K562 (cell line): ENCODE measurements around the gene UCKL1. TPM values are rescaled to one million over a fixed set of nuclear protein-coding genes. Genes with fewer than 3 reads are reported as not detected.

Source experiments
- ATAC-seq: fragments of 200-7000 bp; cut with Tn5 transposase; 3 replicates; pipeline ENCODE4 v1.9.1; 2020; ENCODE audit warnings: moderate library complexity
- BruUV-seq: library from RNA; stranded (reverse); fragments of 400-500 nt; replicated peaks from 2 replicates; lab custom pipeline; 2021; lab: Mats Ljungman, UMichigan
- CTCF ChIA-PET: fragments of 300-600 bp; formaldehyde crosslinking; extraction: SDS; loops from one replicate; lab custom pipeline; 2021; ENCODE audit warnings: low intra/inter-chr PET ratio; lab: Yijun Ruan, JAX
- POLR2A ChIA-PET: fragments of 300-600, 350-650 bp; sonication (Branson Sonifier 250); formaldehyde crosslinking; extraction: SDS; loops from one replicate; lab custom pipeline; 2021; ENCODE audit warnings: antibody characterized with exemption, inconsistent platforms; lab: Yijun Ruan, JAX
- DNase-seq, 4 experiments: peaks; one replicate each; pipeline versions ENCODE4 v3.0.0 to v3.0.0-alpha.2; 2011 to 2018; ENCODE audit warnings: low spot score in 3 of 4, mixed read lengths in 3 of 4; ENCODE audit errors: extremely low read depth in 1 of 4
- FAIRE-seq: peaks from 2 replicates; lab custom pipeline; 2011; peaks lifted over from hg19 to GRCh38; lab: Jason Lieb, UNC
- H2AFZ ChIP-seq: 2 replicates; pipeline ENCODE4 v1.6.0; 2011; ENCODE audit warnings: low read depth, low read length, control low read depth, inconsistent platforms
- H3K27ac ChIP-seq: fragments of 200-600 bp; 3 replicates; pipeline ENCODE4 v1.8.0; 2011; ENCODE audit warnings: low read depth, mild to moderate bottlenecking, control low read depth, inconsistent platforms, low read length, moderate library complexity, mixed read lengths; ENCODE audit errors: extremely low read depth
- H3K27me3 ChIP-seq, 2 experiments: fragments of 300-600 bp in 1 of 2; 2 replicates in 1 of 2; 3 replicates in 1 of 2; pipeline versions ENCODE4 v1.6.0 to v1.8.0; 2011; ENCODE audit warnings: inconsistent platforms in 2 of 2, low read length in 2 of 2, mild to moderate bottlenecking in 1 of 2, mixed read lengths in 1 of 2, moderate library complexity in 1 of 2; ENCODE audit not compliant: control insufficient read depth in 2 of 2, insufficient read depth in 2 of 2
- H3K36me3 ChIP-seq: fragments of 300-600 bp; 3 replicates; pipeline ENCODE4 v1.8.0; 2011; ENCODE audit warnings: mild to moderate bottlenecking, low read length, inconsistent platforms; ENCODE audit not compliant: control insufficient read depth, insufficient read depth
- H3K4me1 ChIP-seq, 2 experiments: fragments of 200-600 bp in 1 of 2; replicated peaks in 1 of 2; 2 replicates in 1 of 2; 3 replicates in 1 of 2; pipeline versions ENCODE4 v1.5.1 to v1.8.0; 2011; ENCODE audit warnings: inconsistent platforms in 2 of 2, low read length in 2 of 2, mild to moderate bottlenecking in 1 of 2, mixed read lengths in 1 of 2, moderate library complexity in 1 of 2; ENCODE audit not compliant: control insufficient read depth in 2 of 2, insufficient read depth in 2 of 2
- H3K4me2 ChIP-seq: 2 replicates; pipeline ENCODE4 v1.6.1; 2011; ENCODE audit warnings: low read length, control low read depth, inconsistent platforms, mixed read lengths; ENCODE audit not compliant: insufficient read depth
- H3K4me3 ChIP-seq: fragments of 200-600 bp; sonication (generic), shearing (Covaris generic); 2 replicates; pipeline ENCODE4 v1.5.1; 2016; ENCODE audit warnings: control low read depth, inconsistent platforms
- H3K79me2 ChIP-seq: fragments of 200-600 bp; 3 replicates; pipeline ENCODE4 v1.8.0; 2011; ENCODE audit warnings: low read length, inconsistent platforms; ENCODE audit not compliant: control insufficient read depth, insufficient read depth
- H3K9ac ChIP-seq, 2 experiments: 2 replicates each; pipeline versions ENCODE4 v1.6.0 to v1.6.1; 2011; ENCODE audit warnings: low read depth in 2 of 2, low read length in 2 of 2, control low read depth in 1 of 2, inconsistent platforms in 1 of 2, mild to moderate bottlenecking in 1 of 2, mixed read lengths in 1 of 2; ENCODE audit not compliant: insufficient read depth in 1 of 2
- H3K9me1 ChIP-seq: one replicate; pipeline ENCODE4 v1.6.0; 2011; ENCODE audit warnings: inconsistent platforms, mild to moderate bottlenecking, low read length, moderate library complexity; ENCODE audit not compliant: control insufficient read depth, insufficient read depth
- H3K9me3 ChIP-seq: replicated peaks from 2 replicates; pipeline ENCODE4 v1.5.1; 2011; ENCODE audit warnings: low read depth, low read length, inconsistent platforms; ENCODE audit not compliant: control insufficient read depth, insufficient read depth
- H4K20me1 ChIP-seq: replicated peaks from 2 replicates; pipeline ENCODE4 v1.6.1; 2011; ENCODE audit warnings: low read length, inconsistent platforms, mixed read lengths; ENCODE audit not compliant: control insufficient read depth, insufficient read depth
- BHLHE40 ChIP-seq: IDR thresholded peaks from 2 replicates; pipeline ENCODE4 v1.6.1; 2011; ENCODE audit warnings: low read length, improper control_type of control experiment
- EP400 ChIP-seq: fragments of 450-650 bp; IDR thresholded peaks from 2 replicates; pipeline ENCODE4 v1.6.1; 2017; ENCODE audit warnings: antibody characterized with exemption, mild to moderate bottlenecking, moderate library complexity
- FOXK1 ChIP-seq: sonication (generic); formaldehyde crosslinking; IDR thresholded peaks from 2 replicates; pipeline ENCODE4 v1.8.0; 2022; ENCODE audit warnings: missing genetic modification reagents, mild to moderate bottlenecking, borderline replicate concordance
- KLF6 ChIP-seq: fragments of 250-450 bp; sonication (Bioruptor Pico); IDR thresholded peaks from 2 replicates; pipeline ENCODE4 v1.4.0; 2020; ENCODE audit warnings: mild to moderate bottlenecking, moderate library complexity, borderline replicate concordance
- MYBL2 ChIP-seq, 2 experiments: fragments of 450-650 bp in 1 of 2; sonication (generic) in 1 of 2; formaldehyde crosslinking in 1 of 2; IDR thresholded peaks; 2 replicates each; pipeline versions ENCODE4 v1.6.1 to v1.8.1; 2017 to 2022; ENCODE audit warnings: borderline replicate concordance in 1 of 2, inconsistent platforms in 1 of 2, low read depth in 1 of 2, mild to moderate bottlenecking in 1 of 2, missing genetic modification reagents in 1 of 2, moderate library complexity in 1 of 2
- PRPF4 ChIP-seq: fragments of 200-400 bp; formaldehyde crosslinking; IDR thresholded peaks from one replicate; pipeline ENCODE4 v1.6.1; 2017; ENCODE audit warnings: low read length, low read depth, mild to moderate bottlenecking; ENCODE audit not compliant: insufficient read depth, poor library complexity, severe bottlenecking
- RBM34 ChIP-seq: fragments of 200-400 bp; formaldehyde crosslinking; IDR thresholded peaks from 2 replicates; pipeline ENCODE4 v1.6.1; 2018; ENCODE audit warnings: low read length, borderline replicate concordance; ENCODE audit not compliant: insufficient read depth
- ZNF3 ChIP-seq: fragments of 250-450 bp; sonication (Bioruptor Pico); IDR thresholded peaks from 2 replicates; pipeline ENCODE4 v1.5.0; 2021; ENCODE audit warnings: mild to moderate bottlenecking, moderate library complexity
- WGBS: fragments of 100-300 bp; shearing (Covaris generic); methylation state at CpG from one replicate; pipeline ENCODE4 v1.1.6; 2016; ENCODE audit warnings: low coverage, mixed read lengths; ENCODE audit not compliant: insufficient coverage; ENCODE audit errors: missing lambda C conversion rate; 5-methylcytosine and 5-hydroxymethylcytosine counted together
- in situ Hi-C: fragments of 300-500 bp; cut with MboI; formaldehyde crosslinking; loops from 4 replicates; pipeline ENCODE4 v1.15.0; 2018; ENCODE audit warnings: inconsistent platforms, mixed read lengths
- intact Hi-C: fragments of 100-400 bp; cut with micrococcal nuclease; formaldehyde crosslinking; loops from 2 replicates; pipeline ENCODE4 v1.14.2; 2022
- polyA plus RNA-seq, 8 experiments: library from polyadenylated mRNA; depleted of rRNA in 4 of 8; stranded (reverse) in 5 of 8; unstranded in 3 of 8; fragments of >200 nt; fragmentation: Nextera tagmentation in 2 of 8; fragmentation: Illumina TruSeq in 1 of 8; extraction: Ambion mirVana in 2 of 8; extraction: Trizol in 1 of 8; gene quantifications; 2 replicates each; pipeline versions ENCODE4 v1.2.1 to v1.2.3, GENCODE V29; 2011 to 2014; ENCODE audit warnings: inconsistent platforms in 1 of 8, missing spikeins in 1 of 8
- total RNA-seq, 7 experiments: library from RNA; depleted of rRNA in 6 of 7; stranded (reverse); fragments of >200 nt in 6 of 7; fragmentation: Illumina TruSeq in 2 of 7; extraction: Trizol in 2 of 7; gene quantifications; 2 replicates each; pipeline versions ENCODE4 v1.2.1 to v1.2.3, GENCODE V29; 2011 to 2021; ENCODE audit warnings: low replicate concordance in 1 of 7
- TF ChIP-seq, protein P1 (sequence below): fragments of 450-650 bp; formaldehyde crosslinking; IDR thresholded peaks from 2 replicates; pipeline ENCODE4 v1.4.0; 2020; ENCODE audit warnings: mild to moderate bottlenecking, mixed read lengths
- TF ChIP-seq, protein P2 (sequence below), 2 experiments: IDR thresholded peaks in 1 of 2; conservative IDR thresholded peaks in 1 of 2; 2 replicates each; pipeline ENCODE4 v1.6.1; 2016; ENCODE audit warnings: low read depth in 2 of 2, mild to moderate bottlenecking in 1 of 2, missing compliant biosample characterization in 1 of 2, missing genetic modification characterization in 1 of 2, moderate library complexity in 1 of 2
- TF ChIP-seq, protein P3 (sequence below): fragments of 250-450 bp; sonication (Bioruptor Pico); IDR thresholded peaks from 2 replicates; pipeline ENCODE4 v1.4.0; 2020

The UCKL1 gene
- total and polyA plus RNA-seq, 9 of the 15 experiments (the other 6 are each of a cell fraction or from before 2014, with no cell fraction given), result 3.1 to 52.8 (median 24.2) TPM

- peak; percentile 37; the same call in 1 of the 2 replicates for TF ChIP-seq BHLHE40
- no peak for TF ChIP-seq ZNF3 (CRISPR knock-in tag)
- TF ChIP-seq, protein P1, sequence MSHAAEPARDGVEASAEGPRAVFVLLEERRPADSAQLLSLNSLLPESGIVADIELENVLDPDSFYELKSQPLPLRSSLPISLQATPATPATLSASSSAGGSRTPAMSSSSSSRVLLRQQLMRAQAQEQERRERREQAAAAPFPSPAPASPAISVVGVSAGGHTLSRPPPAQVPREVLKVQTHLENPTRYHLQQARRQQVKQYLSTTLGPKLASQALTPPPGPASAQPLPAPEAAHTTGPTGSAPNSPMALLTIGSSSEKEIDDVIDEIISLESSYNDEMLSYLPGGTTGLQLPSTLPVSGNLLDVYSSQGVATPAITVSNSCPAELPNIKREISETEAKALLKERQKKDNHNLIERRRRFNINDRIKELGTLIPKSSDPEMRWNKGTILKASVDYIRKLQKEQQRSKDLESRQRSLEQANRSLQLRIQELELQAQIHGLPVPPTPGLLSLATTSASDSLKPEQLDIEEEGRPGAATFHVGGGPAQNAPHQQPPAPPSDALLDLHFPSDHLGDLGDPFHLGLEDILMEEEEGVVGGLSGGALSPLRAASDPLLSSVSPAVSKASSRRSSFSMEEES, result peak; percentile 20; the same call in 1 of the 2 replicates
- no peak for TF ChIP-seq KLF6 (CRISPR knock-in tag)
Observed at GRCh38 chr20:63980317-63980805, 24.1 kb upstream of the UCKL1 start (continued).

- peak within 1 kb of the TSS; percentile 99 for H3K4me2 ChIP-seq
- FAIRE-seq (no peak), ATAC-seq (peak; percentile 20), DNase-seq (peak; percentile 63 to 77 (median 67))
- no TSS peak for BruUV-seq
- ChIA-PET POLR2A (interaction anchor here (0.6 to 1.4 kb wide), 3 partner anchors 22 to 455 kb away, joined by 3 read pairs; no protein-coding TSS in a partner anchor), CTCF (interaction anchor here (0.7 kb wide), 1 partner anchor 25 kb away, joined by 4 read pairs; no protein-coding TSS in a partner anchor)
- peak within 1 kb of the TSS; percentile 83 for H3K27ac ChIP-seq
- H3K9me3 ChIP-seq, result no peaks in the 10 kb centered on the region
- peaks cover 3% of the 10 kb centered on the region for H3K9me1 ChIP-seq
- H3K4me3 ChIP-seq, result peak within 1 kb of the TSS; percentile 100
- in situ Hi-C loops (no loop called here), intact Hi-C loops (loop anchor here (5.0 to 10.0 kb wide), 3 partner anchors 73 to 195 kb away; partner anchors contain the start of genes ABHD16B and TPD52L2)
- 28% methylated on average over 25 of the region's 52 CpGs for WGBS
- H4K20me1 ChIP-seq, result no peaks in the 10 kb centered on the region
- peaks cover 31% of the 10 kb centered on the region; the same call in 2 of the 3 replicates for H3K36me3 ChIP-seq
- no peaks in the 10 kb centered on the region for H3K27me3 ChIP-seq
- peak within 1 kb of the TSS; percentile 83 for H2AFZ ChIP-seq
- peaks cover 24 to 56% of the 10 kb centered on the region in 2 experiments for H3K4me1 ChIP-seq
- H3K79me2 ChIP-seq, result peaks cover 33% of the 10 kb centered on the region
- H3K9ac ChIP-seq, result peak within 1 kb of the TSS; percentile 86 to 92
- TF ChIP-seq MYBL2 (IDR thresholded peaks at IDR 0.05; ENCODE audit: low read depth) (no peak), MYBL2 (CRISPR knock-in tag; IDR thresholded peaks at IDR 0.05; ENCODE audit: borderline replicate concordance) (no peak), EP400 (no peak), FOXK1 (0 out of 2 replicates have a peak, but pooled peaks have one; percentile 0), PRPF4 (no peak), RBM34 (no peak)
- TF ChIP-seq, protein P2, sequence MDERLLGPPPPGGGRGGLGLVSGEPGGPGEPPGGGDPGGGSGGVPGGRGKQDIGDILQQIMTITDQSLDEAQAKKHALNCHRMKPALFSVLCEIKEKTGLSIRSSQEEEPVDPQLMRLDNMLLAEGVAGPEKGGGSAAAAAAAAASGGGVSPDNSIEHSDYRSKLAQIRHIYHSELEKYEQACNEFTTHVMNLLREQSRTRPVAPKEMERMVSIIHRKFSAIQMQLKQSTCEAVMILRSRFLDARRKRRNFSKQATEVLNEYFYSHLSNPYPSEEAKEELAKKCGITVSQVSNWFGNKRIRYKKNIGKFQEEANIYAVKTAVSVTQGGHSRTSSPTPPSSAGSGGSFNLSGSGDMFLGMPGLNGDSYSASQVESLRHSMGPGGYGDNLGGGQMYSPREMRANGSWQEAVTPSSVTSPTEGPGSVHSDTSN (CRISPR knock-in tag; IDR thresholded peaks at IDR 0.05; ENCODE audit: low read depth), result no peak
- TF ChIP-seq, protein P2 (tag; conservative IDR thresholded peaks at IDR 0.05; ENCODE audit: low read depth), result no peak
- TF ChIP-seq, protein P3, sequence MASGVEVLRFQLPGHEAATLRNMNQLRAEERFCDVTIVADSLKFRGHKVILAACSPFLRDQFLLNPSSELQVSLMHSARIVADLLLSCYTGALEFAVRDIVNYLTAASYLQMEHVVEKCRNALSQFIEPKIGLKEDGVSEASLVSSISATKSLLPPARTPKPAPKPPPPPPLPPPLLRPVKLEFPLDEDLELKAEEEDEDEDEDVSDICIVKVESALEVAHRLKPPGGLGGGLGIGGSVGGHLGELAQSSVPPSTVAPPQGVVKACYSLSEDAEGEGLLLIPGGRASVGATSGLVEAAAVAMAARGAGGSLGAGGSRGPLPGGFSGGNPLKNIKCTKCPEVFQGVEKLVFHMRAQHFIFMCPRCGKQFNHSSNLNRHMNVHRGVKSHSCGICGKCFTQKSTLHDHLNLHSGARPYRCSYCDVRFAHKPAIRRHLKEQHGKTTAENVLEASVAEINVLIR (CRISPR knock-in tag), result no peak
Observed at GRCh38 chr20:63979557-63980316, 23.5 kb upstream of the UCKL1 start, which contains the start of gene SAMD10. TSS of gene SAMD10 (minus strand) at chr20:63979642. CDS start at chr20:63979467, 175 bp downstream.
